Transverse colon (tissue), 4 donors: ENCODE data around the gene EFCAB11. TPM values are rescaled to one million over a fixed set of nuclear protein-coding genes. Genes with fewer than 3 reads are reported as not detected.

Source experiments
- DNase-seq: peaks from one replicate; pipeline ENCODE4 v3.0.0-alpha.2; 2019
- H3K27ac ChIP-seq, 4 donors: fragments of 200-600 bp; sonication (generic); 2 replicates each; pipeline ENCODE4 v1.5.1; 2016 to 2018; ENCODE audit warnings: inconsistent platforms in 4 of 4
- H3K27me3 ChIP-seq: fragments of 200-600 bp; sonication (generic); 2 replicates; pipeline ENCODE4 v1.5.1; 2017; ENCODE audit warnings: inconsistent platforms
- H3K36me3 ChIP-seq, 4 donors: fragments of 200-600 bp; sonication (generic); 2 replicates each; pipeline ENCODE4 v1.5.1; 2017 to 2019; ENCODE audit warnings: inconsistent platforms in 4 of 4
- H3K4me1 ChIP-seq, 4 donors: fragments of 200-600 bp; sonication (generic); 2 replicates each; pipeline ENCODE4 v1.5.1; 2017 to 2020; ENCODE audit warnings: inconsistent platforms in 4 of 4
- H3K4me3 ChIP-seq, 4 donors: fragments of 200-600 bp; sonication (generic); 1 replicate in 1 of 4; 2 replicates in 3 of 4; pipeline versions ENCODE4 v1.5.1 to v1.6.1; 2017 to 2019; ENCODE audit warnings: inconsistent platforms in 4 of 4
- H3K9me3 ChIP-seq, 2 donors: fragments of 200-600 bp; sonication (generic); 2 replicates each; pipeline ENCODE4 v1.5.1; 2017 to 2019; ENCODE audit warnings: inconsistent platforms in 2 of 2
- CTCF ChIP-seq, 5 experiments: fragments of 200-600 bp in 3 of 5; fragments of 450-650 bp in 2 of 5; sonication (generic) in 3 of 5; IDR thresholded peaks; 1 replicate in 2 of 5; 2 replicates in 3 of 5; pipeline ENCODE4 v1.5.1; 2016 to 2017; ENCODE audit warnings: antibody characterized with exemption in 5 of 5, inconsistent platforms in 3 of 5, mild to moderate bottlenecking in 2 of 5, moderate library complexity in 1 of 5
- EP300 ChIP-seq: sonication (generic); formaldehyde crosslinking; IDR thresholded peaks from one replicate; pipeline ENCODE4 v1.6.1; 2017; ENCODE audit warnings: antibody characterized with exemption, low read depth
- POLR2A ChIP-seq: fragments of 450-650 bp; IDR thresholded peaks from one replicate; pipeline ENCODE4 v1.6.1; 2016; ENCODE audit warnings: antibody characterized with exemption, mild to moderate bottlenecking, moderate library complexity
- POLR2AphosphoS5 ChIP-seq, 3 donors: sonication (generic); formaldehyde crosslinking; IDR thresholded peaks; one replicate each; pipeline ENCODE4 v1.6.1; 2016; ENCODE audit warnings: antibody characterized with exemption in 3 of 3
- WGBS, 2 donors: methylation state at CpG; one replicate each; pipeline ENCODE4 v1.1.5; 2018; ENCODE audit warnings: low coverage in 1 of 2; 5-methylcytosine and 5-hydroxymethylcytosine counted together
- in situ Hi-C, 4 donors: fragments of 200-750 bp; cut with MboI; loops; one replicate each; pipeline versions ENCODE4 v1.15.0 to v1.15.1; 2017; ENCODE audit warnings: low sequenced_read_pairs in 3 of 4, low pct_ligation_motif_present in 1 of 4, low pct_unique_long_range_greater_than_20kb in 1 of 4
- intact Hi-C: fragments of 100-400 bp; cut with DNase I; formaldehyde crosslinking; loops from one replicate; pipeline ENCODE4 v1.15.1; 2023; ENCODE audit warnings: low total_unique reads
- total RNA-seq, 4 donors: library from RNA; depleted of rRNA; stranded (reverse); fragments of >200 nt; gene quantifications; one replicate each; pipeline ENCODE4 v1.1.0, GENCODE V29; 2016

The EFCAB11 gene
- total RNA-seq, 4 donors from 2014 or later, result 6.0 to 6.7 TPM; not detected in 2

GRCh38 chr14:89750281-89750755, 204.2 kb downstream of the EFCAB11 start:
- WGBS, 2 donors, result 61 to 70% methylated on average over 2 to 6 of the region's 6 CpGs
- Histone ChIP-seq H3K4me3 (no peak overlapping the region), H3K27ac (no peak overlapping the region), H3K27me3 (no peaks in the 10 kb centered on the region), H3K36me3 (no peaks in the 10 kb centered on the region), H3K4me1 (peaks cover 0 to 10% (median 3%) of the 10 kb centered on the region in 4 donors), H3K9me3 (no peaks in the 10 kb centered on the region)
- intact Hi-C loops, result no loop called here
- TF ChIP-seq POLR2AphosphoS5 (IDR thresholded peaks at IDR 0.05) (no peak), POLR2A (no peak), CTCF (IDR thresholded peaks at IDR 0.05) (no peak), EP300 (no peak)
- no peak for DNase-seq
- in situ Hi-C loops, result loop anchor here in 2 of 4 donors (25.0 kb wide), 2 partner anchors 563 to 713 kb away; no protein-coding TSS in a partner anchor

DNA sequence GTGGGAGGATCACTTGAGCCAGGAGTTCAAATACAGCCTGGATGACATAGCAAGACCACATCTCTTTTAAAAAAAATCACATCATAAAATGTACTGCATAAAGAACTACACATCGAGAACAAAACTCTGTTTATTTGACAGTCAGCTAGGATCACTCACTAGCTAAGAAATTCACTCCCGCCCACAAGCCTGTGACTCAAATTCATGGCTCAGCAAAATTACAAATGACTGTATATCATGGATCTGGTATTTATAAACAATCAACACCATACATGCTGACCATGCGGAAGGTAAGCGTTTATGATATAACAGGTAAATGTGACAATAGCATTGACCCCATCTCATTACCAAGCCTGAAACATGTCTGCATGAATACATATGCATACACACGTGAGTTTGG, 206.5 kb downstream of the EFCAB11 start:
- no peaks in the 10 kb centered on the region for H3K36me3 ChIP-seq
- 71 to 74% methylated on average over 5 of the region's 5 CpGs for WGBS, 2 donors
- H3K27me3 ChIP-seq, result no peaks in the 10 kb centered on the region
- no peak overlapping the region for H3K27ac ChIP-seq
- in situ Hi-C loops (no loop called here), intact Hi-C loops (no loop called here)
- no peak for TF ChIP-seq POLR2A
- TF ChIP-seq POLR2AphosphoS5 (IDR thresholded peaks at IDR 0.05), result no peak
- TF ChIP-seq CTCF (IDR thresholded peaks at IDR 0.05), result no peak
- no peak for TF ChIP-seq EP300
- H3K9me3 ChIP-seq, result no peaks in the 10 kb centered on the region
- no peak for DNase-seq
- H3K4me1 ChIP-seq, result peaks cover 0 to 10% (median 3%) of the 10 kb centered on the region in 4 donors
- H3K4me3 ChIP-seq, result no peak overlapping the region

DNA sequence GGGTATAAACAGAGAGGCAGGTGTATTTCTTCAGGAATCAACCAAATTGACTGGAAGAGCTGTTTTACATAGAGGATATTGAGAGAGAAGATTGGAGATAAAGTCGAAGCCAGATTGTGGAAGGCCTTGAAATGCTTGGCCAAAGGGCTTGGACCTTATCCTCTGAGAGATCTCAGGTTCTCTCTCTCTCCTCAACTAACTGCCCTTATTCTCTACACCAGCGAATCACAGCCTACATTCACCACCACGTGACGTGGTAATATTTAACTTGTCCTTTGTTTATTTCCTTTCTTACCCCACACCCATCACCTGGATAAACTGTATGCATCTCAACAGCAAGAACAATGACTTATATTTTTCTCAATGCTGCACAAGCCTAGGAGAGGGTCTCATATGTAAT, 207.4 kb downstream of the EFCAB11 start:
- intact Hi-C loops (no loop called here), in situ Hi-C loops (no loop called here)
- no peak overlapping the region for H3K27ac ChIP-seq
- TF ChIP-seq CTCF (IDR thresholded peaks at IDR 0.05), result no peak
- TF ChIP-seq POLR2AphosphoS5 (IDR thresholded peaks at IDR 0.05), result no peak
- TF ChIP-seq EP300, result no peak
- no peaks in the 10 kb centered on the region for H3K9me3 ChIP-seq
- no peak for DNase-seq
- H3K36me3 ChIP-seq, result no peaks in the 10 kb centered on the region
- 71 to 83% methylated on average over 4 of the region's 4 CpGs for WGBS, 2 donors
- peaks cover 0 to 10% (median 3%) of the 10 kb centered on the region in 4 donors for H3K4me1 ChIP-seq
- no peak overlapping the region for H3K4me3 ChIP-seq
- no peaks in the 10 kb centered on the region for H3K27me3 ChIP-seq

- in situ Hi-C loops, result no loop called here
- intact Hi-C loops, result no loop called here
- H3K4me3 ChIP-seq, result no peak overlapping the region
- no peak for DNase-seq
- WGBS, 2 donors, result 67 to 77% methylated on average over 2 of the region's 2 CpGs
- H3K36me3 ChIP-seq, result no peaks in the 10 kb centered on the region
- peaks cover 0 to 10% (median 3%) of the 10 kb centered on the region in 4 donors for H3K4me1 ChIP-seq
- TF ChIP-seq CTCF (IDR thresholded peaks at IDR 0.05) (no peak), POLR2A (no peak), EP300 (no peak), POLR2AphosphoS5 (IDR thresholded peaks at IDR 0.05) (no peak)
- H3K9me3 ChIP-seq, result no peaks in the 10 kb centered on the region
- no peak overlapping the region for H3K27ac ChIP-seq
- no peaks in the 10 kb centered on the region for H3K27me3 ChIP-seq
These were observed 207.9 kb downstream of the EFCAB11 start for GRCh38 chr14:89746654-89747053.
